HG03342 (cell line): ENCODE data around the gene TRIM52.

Source experiments
- ATAC-seq: cut with Tn5 transposase; IDR thresholded peaks from one replicate; pipeline ENCODE4 v1.9.1; 2021; ENCODE audit warnings: mild to moderate bottlenecking, moderate library complexity; ENCODE audit not compliant: unreplicated experiment

The TRIM52 gene

DNA sequence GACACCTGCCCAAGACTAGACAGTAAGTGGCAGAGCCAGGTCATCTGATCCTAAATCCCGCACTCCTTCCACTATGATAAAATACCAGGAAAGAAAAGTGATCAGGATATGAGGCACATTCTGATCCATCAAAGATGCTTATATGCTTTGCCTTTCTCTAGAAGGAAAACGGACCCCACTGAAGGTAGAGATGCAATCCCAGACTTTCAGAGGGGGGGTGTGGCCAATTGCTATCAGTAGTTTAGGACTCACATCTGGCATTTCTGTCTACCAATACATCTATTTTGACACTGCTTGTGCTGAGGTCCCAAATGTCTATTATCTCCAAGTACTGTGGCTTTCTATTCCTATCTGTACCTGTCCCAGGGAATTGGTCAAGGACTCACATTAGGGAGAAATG lies 1.7 kb downstream of the TRIM52 start:
- no peak for ATAC-seq

DNA sequence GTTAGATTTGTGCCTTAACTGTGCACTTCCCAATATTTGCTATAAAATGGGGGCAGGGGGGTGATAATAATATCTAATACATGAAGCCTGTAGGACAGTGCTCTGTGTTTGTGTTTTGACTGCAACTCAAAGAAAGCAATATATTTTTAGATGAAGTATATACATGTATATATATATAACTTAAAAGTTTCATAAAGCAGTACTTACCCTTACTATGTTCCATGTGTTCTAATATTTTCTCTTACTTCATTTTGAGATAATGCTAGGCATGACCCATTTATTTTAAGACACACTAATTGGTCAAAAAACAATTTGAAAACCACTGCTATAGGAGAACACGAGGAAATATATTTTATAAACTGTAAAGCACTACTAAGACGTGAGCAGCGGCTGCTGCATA lies 2.4 kb downstream of the TRIM52 start:
- ATAC-seq = no peak

DNA sequence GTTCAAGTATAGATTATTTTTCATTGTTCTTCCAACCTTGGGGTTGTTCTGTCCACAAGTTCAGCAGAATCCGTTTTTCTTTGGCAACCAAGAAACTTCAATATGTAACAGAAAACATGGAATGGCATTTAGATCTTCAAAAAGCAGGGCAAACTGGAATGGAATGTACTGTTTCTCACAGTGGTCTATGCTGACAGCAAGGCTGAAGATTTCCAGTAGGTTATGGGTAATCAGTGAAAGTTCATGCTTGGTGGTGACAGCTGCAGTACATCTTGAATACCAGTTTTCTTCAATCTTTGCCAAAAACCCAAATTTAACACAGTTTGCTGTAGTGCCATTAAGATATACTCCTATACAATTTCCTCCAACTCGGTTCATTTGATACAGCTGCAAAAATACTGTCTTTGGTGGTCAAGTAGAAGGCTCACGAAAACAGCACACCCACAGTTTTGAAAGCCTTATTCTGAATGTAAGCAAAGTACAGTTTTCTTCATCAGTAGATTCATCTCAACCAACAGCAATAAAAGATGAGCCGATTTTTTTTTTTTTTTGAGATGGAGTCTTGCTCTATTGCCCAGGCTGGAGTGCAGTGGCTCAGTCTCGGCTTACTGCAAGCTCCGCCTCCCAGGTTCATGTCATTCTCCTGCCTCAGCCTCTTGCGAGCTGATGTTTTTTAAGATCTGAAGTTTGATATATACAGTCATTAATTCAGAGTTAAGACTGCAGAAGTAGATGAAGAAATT lies 4.9 kb downstream of the TRIM52 start:
- no peak for ATAC-seq

DNA sequence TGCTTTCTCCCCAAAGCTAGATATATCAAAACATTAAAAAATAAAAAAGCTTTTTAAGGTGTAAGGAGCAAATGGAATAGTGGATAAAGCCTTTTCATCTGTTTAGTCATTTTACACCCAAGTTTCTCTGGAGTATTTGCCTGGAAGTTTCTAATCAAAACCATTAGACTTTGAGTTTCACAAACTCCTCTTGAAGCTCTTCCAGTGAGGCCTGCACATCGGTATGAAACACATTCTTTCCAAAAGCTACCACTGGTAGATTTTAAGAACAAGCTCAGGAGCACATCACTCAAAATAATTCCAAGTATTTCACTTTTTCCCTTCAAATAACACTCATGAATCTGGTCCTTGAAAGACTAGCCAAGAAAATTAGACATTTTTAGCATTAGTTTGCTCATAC lies 5.7 kb downstream of the TRIM52 start:
- no peak for ATAC-seq

DNA sequence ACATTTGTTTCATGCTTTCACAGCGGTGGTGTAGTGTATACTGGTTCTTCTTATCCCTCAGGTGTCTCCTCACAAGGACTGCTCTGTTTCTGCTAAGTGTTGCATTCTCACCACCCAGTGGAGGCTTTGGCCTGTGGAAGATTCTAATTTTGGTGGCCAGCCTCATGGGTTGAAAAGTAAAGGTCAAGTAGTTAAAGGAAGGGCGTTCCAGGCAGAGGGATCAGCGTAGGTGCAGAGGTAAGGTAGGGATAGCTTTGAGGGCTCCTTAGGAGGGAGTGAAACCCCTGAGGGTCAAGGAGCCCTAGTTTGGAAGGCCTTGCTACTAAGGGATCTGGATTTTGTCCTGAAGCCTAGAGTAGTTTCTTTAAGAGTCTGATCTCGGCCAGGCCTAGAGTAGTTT lies 12.7 kb downstream of the TRIM52 start:
- ATAC-seq = no peak

DNA sequence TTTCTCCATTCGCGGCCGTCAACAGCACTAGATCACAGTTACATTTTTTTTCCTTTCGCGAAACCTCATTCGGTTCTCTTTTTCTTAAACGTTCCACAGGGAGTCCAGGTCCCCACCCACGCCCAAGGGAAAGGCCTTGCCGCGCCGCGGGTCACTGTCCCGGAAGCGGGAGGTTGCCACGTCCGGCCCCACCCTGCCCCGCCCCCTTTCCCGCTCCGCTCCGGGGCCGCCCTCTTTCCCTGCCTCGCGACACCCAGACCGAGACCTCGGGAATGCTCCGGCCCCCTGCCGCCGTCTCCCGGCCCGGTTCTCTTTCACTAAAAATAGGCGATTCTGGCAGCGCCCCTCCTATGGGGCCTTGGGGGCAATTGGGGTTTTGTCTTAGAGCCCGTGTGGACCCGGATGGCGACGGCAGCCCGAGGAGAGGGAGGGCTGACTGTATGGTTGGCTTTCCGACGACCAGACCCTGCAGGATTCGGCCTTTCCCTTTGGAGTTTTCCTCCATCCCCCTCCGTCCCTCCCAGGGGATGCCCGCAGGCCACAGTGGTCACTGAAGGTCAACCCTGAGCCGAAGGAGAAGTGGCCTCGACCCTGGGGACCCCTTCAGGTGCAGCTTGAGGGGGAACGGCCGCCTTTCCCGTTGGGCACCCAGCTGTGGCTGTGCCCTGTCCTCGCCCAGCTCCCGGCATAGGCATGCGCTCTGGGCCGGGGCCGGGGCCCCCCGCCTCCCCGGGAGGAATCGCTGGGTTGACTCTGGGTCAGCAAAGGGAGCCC lies 14.5 kb downstream of the TRIM52 start:
- ATAC-seq = peak; percentile 45

DNA sequence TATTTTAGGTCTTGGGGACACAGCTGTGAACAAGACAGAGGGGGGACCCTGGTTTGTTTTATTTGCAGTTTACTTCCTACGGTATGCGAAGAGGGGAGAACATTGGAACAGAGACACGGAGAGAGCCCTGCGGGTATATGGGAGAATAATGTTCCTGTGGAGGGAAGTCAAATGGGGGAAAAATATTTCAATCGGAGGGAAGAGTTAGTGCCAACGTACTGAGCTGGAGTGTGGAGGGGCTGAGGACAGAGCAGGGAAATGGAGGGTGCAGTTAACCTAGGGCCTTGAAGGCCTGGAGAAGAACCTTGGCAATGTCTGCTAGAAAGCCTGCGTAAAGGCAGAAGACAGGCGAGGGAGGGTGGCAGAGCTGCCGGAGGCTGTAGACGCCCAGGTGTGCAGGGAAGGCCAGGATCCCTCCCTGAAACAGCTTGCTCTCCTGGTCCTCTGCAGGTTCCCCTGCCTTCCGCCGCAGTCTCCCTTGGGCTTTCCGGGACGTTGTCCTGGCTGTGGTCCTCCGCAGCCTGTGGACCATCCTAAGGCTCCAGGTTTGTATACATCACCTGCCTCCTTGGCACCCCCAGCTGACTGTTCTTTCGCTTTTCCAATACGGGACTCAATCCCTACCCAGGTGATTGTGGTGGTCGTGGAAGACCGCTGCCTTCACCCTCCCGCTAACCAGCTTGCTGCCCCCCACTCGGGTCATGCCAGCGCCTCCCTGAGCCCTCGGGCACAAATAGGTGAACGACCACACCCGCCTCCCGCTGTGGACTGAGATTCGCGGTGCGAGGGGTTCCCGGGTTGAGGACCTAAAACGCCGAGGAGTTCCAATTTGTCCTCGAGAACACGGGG lies 15.3 kb downstream of the TRIM52 start:
- ATAC-seq = peak; percentile 1

DNA sequence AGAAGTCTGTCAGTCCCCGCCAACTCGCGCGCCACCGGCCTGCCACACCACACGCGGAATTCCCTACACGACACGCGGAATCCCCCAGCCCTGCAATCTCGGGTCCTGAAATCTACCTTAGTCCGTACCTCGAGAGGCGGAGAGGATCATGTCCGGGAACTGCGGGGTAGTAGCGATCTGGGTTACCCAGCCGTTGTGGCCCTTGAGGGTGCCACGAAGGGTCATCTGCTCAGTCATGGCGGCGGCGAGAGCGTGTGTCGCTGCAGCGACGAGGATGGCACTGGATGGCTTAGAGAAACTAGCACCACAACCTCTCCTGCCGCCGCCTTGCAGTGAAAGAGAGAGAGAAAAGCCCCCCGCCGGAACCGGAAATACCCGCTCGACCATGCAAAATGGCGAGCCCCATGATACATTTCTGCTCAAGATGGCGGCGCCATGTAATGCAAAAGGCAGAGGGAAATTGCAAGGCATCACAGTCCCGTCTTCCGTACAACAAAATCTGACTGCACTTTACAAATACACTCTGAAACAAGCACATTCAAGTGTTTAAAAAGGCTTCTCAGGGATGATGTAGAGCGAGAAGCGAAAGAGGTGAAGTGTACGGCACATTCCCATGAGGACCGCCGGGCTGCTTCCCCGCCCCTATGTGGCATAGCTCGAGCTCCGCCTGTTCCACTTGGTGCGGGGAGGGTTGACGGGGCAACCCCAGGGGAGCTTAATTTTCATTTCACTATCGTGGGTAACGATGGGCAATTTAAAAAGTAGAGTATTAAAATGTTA lies 17.2 kb downstream of the TRIM52 start, which contains the start of gene RACK1:
RACK1 (minus strand) TSS at position 343 of the 780 bp plus-strand sequence; CDS start at position 237, 106 bp downstream.
- ATAC-seq = peak; percentile 54

DNA sequence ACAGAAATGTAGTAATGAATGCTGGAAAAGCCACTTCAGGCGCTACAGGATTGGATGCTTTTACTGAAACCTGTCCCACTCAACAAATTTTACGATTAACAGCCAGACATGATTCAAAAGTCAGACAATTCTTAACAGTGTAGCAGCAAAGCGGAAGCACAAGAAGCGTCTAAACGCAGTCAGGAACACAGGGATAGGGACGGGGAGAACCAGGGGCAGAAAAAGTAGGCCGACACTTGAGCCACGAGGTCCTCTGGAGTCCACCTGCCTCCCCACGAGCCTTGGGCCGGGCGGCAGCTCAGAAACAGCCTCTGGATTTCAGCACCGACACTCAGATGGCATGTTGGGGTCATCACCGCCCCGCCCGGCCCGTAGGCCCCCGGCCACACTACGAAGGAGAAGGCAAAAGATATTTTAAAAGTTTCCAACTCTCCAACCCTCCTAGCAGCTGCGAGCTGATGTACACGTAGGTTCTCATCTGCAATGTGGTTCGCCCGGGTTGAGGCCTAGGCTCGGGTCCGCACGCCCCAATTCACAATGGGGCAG lies 17.9 kb downstream of the TRIM52 start:
- no peak for ATAC-seq

DNA sequence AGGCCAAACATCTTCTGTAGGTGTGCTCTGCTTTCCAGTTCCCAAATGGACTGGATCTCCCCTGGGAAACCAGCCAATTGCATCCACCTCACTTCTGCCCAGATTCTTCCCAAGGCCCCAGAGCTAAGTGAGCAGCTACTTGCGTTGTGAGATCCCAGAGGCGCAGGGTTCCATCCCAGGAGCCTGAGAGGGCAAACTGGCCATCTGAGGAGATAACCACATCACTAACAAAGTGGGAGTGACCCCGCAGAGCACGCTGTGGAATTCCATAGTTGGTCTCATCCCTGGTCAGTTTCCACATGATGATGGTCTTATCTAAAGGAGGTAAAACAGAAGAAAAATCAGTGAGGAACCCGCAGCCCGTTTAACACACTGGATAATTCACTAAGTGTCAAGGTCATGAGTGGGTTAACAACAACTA lies 18.9 kb downstream of the TRIM52 start:
- no peak for ATAC-seq

DNA sequence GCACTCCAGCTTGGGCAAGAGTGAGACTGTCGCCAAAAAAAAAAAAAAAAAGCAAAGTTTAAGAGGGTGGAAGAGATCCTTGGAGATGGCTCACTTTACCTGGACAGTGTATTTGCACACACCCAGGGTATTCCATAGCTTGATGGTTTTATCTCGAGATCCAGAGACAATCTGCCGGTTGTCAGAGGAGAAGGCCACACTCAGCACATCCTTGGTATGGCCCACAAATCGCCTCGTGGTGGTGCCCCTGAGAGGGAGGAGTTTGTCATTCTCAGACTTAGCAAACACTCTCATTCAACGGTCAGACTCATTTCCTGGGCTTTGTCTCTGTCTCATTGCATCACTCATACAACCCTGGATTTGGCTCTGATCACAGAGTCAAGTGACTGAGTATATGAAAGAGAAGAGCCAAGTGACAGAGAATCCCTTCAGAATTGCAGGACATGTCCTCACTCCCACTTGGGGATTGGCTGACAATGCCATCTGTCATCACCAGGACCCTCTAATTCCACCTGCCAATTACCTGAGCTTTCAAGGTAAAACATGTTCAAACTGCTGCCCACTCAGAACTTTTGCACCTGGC lies 19.5 kb downstream of the TRIM52 start:
- ATAC-seq = no peak

DNA sequence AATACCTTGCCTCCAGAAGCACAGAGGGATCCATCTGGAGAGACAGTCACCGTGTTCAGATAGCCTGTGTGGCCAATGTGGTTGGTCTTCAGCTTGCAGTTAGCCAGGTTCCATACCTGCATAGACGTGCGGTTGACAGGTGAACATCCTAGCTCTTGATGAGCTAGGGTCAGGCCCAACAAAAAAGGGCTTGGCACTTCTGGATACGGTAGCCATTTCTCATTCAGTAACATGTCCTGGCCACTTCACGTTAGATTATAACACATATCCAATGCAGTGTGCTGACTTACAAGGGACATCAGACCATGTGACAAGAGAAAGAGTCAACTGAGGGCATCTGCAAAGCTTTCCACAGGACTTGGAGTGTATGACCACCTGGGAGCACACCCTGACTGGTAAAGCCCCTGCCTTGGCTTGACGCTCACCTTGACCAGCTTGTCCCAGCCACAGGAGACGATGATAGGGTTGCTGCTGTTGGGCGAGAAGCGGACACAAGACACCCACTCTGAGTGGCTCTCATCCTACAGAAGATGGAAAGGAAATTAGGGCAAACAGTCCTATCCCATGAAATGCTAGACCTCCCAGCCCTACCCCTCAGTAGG lies 21.8 kb downstream of the TRIM52 start:
- ATAC-seq = no peak

DNA sequence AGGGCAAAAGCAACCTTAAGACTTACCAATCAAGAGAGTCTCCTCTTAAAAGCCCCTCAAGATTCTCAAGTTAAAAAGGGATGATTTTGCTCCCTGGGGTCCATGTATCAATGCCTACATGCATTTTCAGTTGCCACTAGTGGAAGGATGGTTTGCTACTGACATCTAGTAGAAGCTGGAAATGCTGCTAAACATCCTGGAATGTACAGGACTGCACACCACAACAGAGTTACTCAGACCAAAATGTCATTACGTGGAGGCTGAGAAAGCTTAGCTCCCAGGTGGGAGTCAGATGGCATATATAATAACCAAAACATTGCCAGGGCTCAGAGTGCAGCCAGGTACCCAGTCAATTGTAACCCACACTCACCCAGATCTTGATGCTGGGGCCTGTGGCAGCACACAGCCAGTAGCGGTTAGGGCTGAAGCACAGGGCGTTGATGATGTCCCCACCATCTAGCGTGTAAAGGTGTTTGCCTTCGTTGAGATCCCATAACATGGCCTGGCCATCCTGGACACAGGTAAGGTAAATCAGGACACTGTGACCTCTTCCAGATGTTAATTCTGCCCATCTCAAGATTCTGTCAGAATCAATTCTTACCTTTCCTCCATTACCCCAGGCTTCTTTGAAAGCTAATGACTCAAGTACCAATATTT lies 23.1 kb downstream of the TRIM52 start:
- no peak for ATAC-seq

DNA sequence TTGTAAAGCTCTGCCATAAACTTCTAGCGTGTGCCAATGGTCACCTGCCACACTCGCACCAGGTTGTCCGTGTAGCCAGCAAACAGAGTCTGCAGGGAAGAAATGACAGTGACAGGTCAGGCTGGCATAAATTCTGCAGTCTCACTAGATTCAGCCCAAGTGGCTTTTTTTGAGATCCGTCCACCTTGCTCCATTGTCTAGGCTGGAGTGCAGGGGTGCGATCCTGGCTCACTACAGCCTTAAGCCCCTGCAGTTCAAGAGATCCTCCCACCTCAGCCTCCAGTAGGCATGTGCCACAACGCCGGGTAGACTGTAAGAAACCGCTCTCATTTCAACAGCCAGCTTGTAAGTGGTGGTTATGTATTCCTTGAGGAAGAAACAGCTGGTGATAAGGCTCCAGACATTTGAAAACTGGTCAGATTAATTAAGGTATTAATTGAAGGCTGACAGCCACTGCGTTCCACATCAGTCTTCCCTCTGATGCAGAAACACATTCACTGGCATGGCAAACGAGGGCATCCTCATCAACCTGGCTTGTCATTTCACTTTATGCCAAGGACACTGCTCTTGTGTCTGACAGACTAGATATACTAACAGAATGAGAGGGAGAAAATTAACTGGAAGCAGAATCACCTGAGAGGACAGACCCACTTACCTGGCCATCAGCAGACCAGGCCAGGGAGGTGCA lies 23.8 kb downstream of the TRIM52 start:
- ATAC-seq = no peak

DNA sequence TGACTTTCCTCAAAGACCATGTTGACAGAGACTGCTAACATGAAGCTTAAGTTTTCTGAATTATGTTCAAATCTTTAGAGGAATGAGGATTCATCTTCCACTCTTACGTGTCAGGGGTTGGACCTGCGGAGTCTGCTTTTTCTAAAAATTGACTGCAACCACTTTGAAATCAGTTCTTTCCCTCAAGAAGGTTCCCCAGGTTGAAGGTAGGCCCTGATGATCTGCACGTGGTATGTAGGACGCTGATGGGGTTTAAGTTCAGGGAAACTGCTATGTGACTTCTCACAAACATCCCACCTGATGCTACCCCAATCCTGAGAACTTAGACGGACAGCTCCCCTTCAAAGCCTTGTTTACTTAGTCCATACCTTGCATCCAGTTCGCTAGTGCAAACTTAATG lies 24.5 kb downstream of the TRIM52 start:
- no peak for ATAC-seq

DNA sequence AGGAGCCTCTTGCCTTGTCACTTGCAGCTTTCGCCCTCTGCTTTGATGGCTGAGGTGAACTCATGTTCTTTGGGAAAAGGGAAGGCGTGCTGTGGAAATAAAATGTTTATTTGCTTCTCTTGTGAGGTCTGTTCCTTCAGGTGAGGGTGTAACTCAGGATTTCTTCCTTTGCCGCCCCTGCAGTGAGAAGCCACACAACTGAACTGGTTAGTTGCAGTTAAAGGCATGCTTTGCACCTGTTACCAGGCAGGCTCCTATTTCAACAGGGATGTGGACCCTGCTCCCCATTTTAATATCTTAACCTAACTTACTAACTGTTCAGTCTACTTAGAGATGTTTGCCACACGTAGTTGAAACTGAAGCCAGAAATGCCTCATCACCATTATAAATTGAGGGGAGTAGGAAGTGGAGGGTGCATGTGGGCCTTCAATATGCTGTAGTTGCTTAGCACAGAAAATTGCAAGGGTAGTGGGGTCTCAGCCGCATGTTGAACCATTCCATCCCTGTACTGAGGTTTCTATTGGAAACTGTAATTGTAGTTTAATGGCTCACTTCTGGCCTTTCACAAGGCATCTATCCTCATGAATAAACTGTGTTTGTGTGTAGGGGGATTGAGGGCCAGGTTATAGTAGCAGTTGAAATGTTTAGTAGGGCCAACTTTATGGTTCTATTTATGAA lies 25.1 kb downstream of the TRIM52 start:
- ATAC-seq = no peak

DNA sequence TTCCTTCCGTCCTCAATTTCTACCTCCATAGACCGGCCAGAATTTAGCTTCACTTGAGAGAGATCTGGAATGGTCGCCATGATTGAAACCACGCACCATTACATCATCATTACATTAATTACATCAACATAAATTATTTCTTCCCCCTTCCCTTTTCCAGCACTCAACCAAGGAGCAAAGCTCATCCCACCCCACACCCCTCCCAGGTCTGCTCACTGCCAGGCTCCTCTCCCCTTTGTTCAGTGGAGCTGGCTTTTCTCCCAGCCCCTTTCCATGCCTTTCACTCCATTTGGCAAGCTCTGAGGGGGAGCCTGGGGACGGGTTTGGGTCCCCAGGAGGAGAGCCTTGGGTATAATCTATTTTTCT lies 25.6 kb downstream of the TRIM52 start:
- ATAC-seq = no peak
